CD4-positive, alpha-beta T cell (primary cell): ENCODE data around the gene PXK. TPM values are rescaled to one million over a fixed set of nuclear protein-coding genes. Genes with fewer than 3 reads are reported as not detected.

ENCODE experiments used
- ATAC-seq: fragments of 200-7000 bp; cut with Tn5 transposase; one replicate; pipeline ENCODE4 v1.10.0; 2022; ENCODE audit warnings: mild to moderate bottlenecking; ENCODE audit not compliant: poor library complexity
- CTCF ChIA-PET: fragments of 350-600 bp; sonication (Branson Sonifier 250); formaldehyde crosslinking; loops from one replicate; lab custom pipeline; 2021; ENCODE audit warnings: antibody characterized with exemption, inconsistent platforms; lab: Charles Lee
- POLR2A ChIA-PET: fragments of 350-600 bp; sonication (Branson Sonifier 250); formaldehyde crosslinking; loops from one replicate; lab custom pipeline; 2021; ENCODE audit warnings: antibody characterized with exemption, inconsistent platforms; lab: Charles Lee
- DNase-seq, 14 experiments: peaks; one replicate each; pipeline ENCODE4 v3.0.0-alpha.2; 2013 to 2020; ENCODE audit warnings: mixed read lengths in 2 of 14
- H3K27ac ChIP-seq, 2 donors: one replicate each; pipeline versions ENCODE4 v1.5.1 to v1.7.0; 2013; ENCODE audit warnings: low read length in 2 of 2, low read depth in 1 of 2, mild to moderate bottlenecking in 1 of 2
- H3K27me3 ChIP-seq, 2 experiments: 1 replicate in 1 of 2; 2 replicates in 1 of 2; pipeline versions ENCODE4 v1.6.1 to v1.7.0; 2013; ENCODE audit warnings: low read length in 2 of 2, control low read depth in 1 of 2, mild to moderate bottlenecking in 1 of 2, moderate library complexity in 1 of 2; ENCODE audit not compliant: insufficient read depth in 2 of 2, control insufficient read depth in 1 of 2
- H3K36me3 ChIP-seq: one replicate; pipeline ENCODE4 v1.6.1; 2013; ENCODE audit warnings: low read length, control low read depth; ENCODE audit not compliant: insufficient read depth
- H3K4me1 ChIP-seq: one replicate; pipeline ENCODE4 v1.6.1; 2013; ENCODE audit warnings: low read length, control low read depth; ENCODE audit not compliant: insufficient read depth
- H3K4me3 ChIP-seq: one replicate; pipeline ENCODE4 v1.5.1; 2013; ENCODE audit warnings: mild to moderate bottlenecking, low read length, moderate library complexity
- H3K9me3 ChIP-seq, 2 experiments: 1 replicate in 1 of 2; 2 replicates in 1 of 2; pipeline versions ENCODE4 v1.6.1 to v1.7.0; 2013; ENCODE audit warnings: low read length in 2 of 2, mild to moderate bottlenecking in 2 of 2, control low read depth in 1 of 2, moderate library complexity in 1 of 2; ENCODE audit not compliant: control insufficient read depth in 1 of 2, insufficient read depth in 1 of 2
- H3K27ac Mint-ChIP-seq: one replicate; pipeline ENCODE4 v1.8.0; 2020; ENCODE audit warnings: mixed read lengths
- H3K27me3 Mint-ChIP-seq: one replicate; pipeline ENCODE4 v1.8.0; 2021; ENCODE audit warnings: mixed read lengths
- H3K36me3 Mint-ChIP-seq: one replicate; pipeline ENCODE4 v1.8.0; 2021; ENCODE audit warnings: low read depth, mixed read lengths
- H3K4me1 Mint-ChIP-seq: one replicate; pipeline ENCODE4 v1.8.0; 2021; ENCODE audit warnings: low read depth, mixed read lengths
- H3K4me3 Mint-ChIP-seq: one replicate; pipeline ENCODE4 v1.8.0; 2020; ENCODE audit warnings: mild to moderate bottlenecking, mixed read lengths
- H3K9me3 Mint-ChIP-seq: one replicate; pipeline ENCODE4 v1.8.0; 2020; ENCODE audit warnings: mixed read lengths
- intact Hi-C, 2 experiments: fragments of 100-400 bp; cut with DNase I in 1 of 2; cut with micrococcal nuclease in 1 of 2; formaldehyde crosslinking; loops; one replicate each; pipeline versions ENCODE4 v1.15.1 to v1.9.0; 2023 to 2025; cut with DNase I, micrococcal nuclease
- total RNA-seq, 174 experiments: library from RNA in 2 of 174; stranded (reverse) in 2 of 174; gene quantifications; one replicate each; pipeline ENCODE4 v1.2.3 and lab custom pipeline; 2021 to 2026
- TF ChIP-seq, protein P1 (sequence below): fragments of 200-600 bp; IDR thresholded peaks from one replicate; pipeline ENCODE4 v1.8.0; 2022; ENCODE audit warnings: antibody characterized with exemption, mild to moderate bottlenecking

The PXK gene
- total RNA-seq, 2 experiments from 2014 or later, result 12.5 to 14.8 TPM

DNA sequence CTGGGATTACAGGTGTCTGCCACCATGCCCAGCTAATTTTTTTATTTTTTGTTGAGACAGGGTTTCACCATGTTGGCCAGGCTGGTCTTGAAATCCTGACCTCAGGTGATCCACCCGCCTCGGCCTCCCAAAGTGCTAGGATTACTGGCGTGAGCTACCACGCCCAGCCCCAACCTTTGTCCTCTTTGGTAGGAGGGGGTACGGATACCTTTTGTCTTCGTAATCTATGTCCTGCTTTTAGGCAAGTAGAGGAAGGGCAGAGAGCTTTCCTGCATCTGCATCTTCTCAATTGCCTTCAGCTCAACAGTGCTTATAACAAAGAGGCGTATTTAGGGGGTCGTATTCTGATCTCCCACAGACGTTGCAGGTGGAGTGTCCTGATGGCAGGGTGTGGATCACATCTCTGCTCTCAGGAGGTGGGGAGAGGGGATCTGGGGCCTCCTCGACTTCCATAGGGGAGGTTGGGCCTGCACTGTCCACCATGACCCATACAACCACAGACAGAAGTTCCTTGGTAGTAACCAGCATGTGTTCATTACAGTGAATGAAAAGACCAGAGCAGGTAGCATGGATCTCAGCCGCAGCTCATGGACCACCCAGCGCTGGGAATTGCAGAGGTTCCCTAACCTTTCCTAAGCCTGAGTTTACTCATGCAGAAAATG lies 137.8 kb downstream of the PXK start:
- ChIA-PET POLR2A (interaction anchor here (0.8 kb wide), 1 partner anchor 37 kb away, joined by 4 read pairs; the partner anchor contains the start of gene PDHB), CTCF (interaction anchor here (1.9 kb wide), 1 partner anchor 21 kb away, joined by 7 read pairs; the partner anchor contains the start of gene KCTD6)
- Mint-ChIP-seq H3K27ac (peak overlapping the region; percentile 68), H3K36me3 (no peaks in the 10 kb centered on the region), H3K4me1 (peaks cover 24% of the 10 kb centered on the region), H3K9me3 (no peaks in the 10 kb centered on the region), H3K4me3 (no peak overlapping the region), H3K27me3 (no peaks in the 10 kb centered on the region)
- ATAC-seq (no peak), DNase-seq (no peak)
- H3K27me3 ChIP-seq, result no peaks in the 10 kb centered on the region
- intact Hi-C loops, result no loop called here
- no peaks in the 10 kb centered on the region for H3K9me3 ChIP-seq
- H3K36me3 ChIP-seq, result no peaks in the 10 kb centered on the region
- H3K27ac ChIP-seq, result peak overlapping the region in 1 of 2 donors; percentile 50
- peaks cover 29% of the 10 kb centered on the region for H3K4me1 ChIP-seq
- no peak overlapping the region for H3K4me3 ChIP-seq
- TF ChIP-seq, protein P1, sequence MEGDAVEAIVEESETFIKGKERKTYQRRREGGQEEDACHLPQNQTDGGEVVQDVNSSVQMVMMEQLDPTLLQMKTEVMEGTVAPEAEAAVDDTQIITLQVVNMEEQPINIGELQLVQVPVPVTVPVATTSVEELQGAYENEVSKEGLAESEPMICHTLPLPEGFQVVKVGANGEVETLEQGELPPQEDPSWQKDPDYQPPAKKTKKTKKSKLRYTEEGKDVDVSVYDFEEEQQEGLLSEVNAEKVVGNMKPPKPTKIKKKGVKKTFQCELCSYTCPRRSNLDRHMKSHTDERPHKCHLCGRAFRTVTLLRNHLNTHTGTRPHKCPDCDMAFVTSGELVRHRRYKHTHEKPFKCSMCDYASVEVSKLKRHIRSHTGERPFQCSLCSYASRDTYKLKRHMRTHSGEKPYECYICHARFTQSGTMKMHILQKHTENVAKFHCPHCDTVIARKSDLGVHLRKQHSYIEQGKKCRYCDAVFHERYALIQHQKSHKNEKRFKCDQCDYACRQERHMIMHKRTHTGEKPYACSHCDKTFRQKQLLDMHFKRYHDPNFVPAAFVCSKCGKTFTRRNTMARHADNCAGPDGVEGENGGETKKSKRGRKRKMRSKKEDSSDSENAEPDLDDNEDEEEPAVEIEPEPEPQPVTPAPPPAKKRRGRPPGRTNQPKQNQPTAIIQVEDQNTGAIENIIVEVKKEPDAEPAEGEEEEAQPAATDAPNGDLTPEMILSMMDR, result no peak

DNA sequence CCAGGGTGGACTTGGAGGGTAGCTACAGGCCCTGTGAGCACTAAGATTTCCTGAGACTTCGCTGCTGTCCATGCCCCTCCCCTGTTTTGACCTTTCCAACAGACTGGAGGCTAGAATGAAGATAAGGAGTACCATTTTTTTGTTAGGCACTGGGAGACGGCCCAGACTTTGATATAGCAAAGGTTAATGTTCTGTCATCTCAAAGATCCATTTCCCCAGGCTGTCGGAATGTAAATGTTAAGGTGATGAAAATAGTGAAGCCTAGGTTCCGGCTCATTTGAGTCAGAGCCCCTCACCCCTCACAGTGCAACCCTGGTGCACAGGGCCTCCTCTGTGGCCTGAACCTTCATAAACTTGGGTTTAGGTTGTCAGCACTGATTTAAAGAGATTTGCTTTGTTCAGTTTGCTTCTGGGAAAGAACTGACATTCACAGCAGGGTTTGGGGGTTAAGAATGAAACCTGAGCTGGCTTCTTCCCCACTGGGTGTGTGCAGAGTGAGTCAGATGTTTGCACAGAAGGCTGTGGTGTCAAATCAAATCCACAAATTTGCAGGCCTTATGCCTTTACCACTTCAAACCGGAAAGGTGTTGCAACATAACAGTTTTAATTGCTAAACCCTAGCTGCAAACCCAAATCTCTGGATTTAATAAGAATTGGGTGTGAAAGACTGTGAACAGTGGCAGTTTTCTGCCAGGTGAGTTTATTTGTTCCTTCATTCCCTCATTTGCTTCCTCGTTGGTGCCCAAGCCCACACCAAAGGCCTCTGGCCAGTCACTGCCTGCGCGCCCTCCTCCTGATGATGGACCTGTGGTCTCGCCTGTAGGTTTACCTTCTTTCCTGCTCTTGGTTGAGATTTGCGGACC lies 138.6 kb downstream of the PXK start:
- H3K9me3 ChIP-seq, result no peaks in the 10 kb centered on the region
- TF ChIP-seq, protein P1, result no peak
- peak overlapping the region in 1 of 2 donors; percentile 50 for H3K27ac ChIP-seq
- H3K27ac Mint-ChIP-seq, result peak overlapping the region; percentile 68
- no peak overlapping the region for H3K4me3 Mint-ChIP-seq
- H3K27me3 ChIP-seq, result no peaks in the 10 kb centered on the region
- no peaks in the 10 kb centered on the region for H3K36me3 ChIP-seq
- peaks cover 24% of the 10 kb centered on the region for H3K4me1 Mint-ChIP-seq
- DNase-seq, result peak in 10 of 14 experiments; percentile 10 to 72 (median 33)
- ChIA-PET POLR2A (interaction anchor here (0.8 to 1.0 kb wide), 3 partner anchors 20 to 165 kb away, joined by 3 to 4 read pairs (median 4); partner anchors contain the start of genes HTD2, KCTD6, PDHB and RPP14), CTCF (interaction anchor here (1.3 to 1.9 kb wide), 2 partner anchors 20 to 21 kb away, joined by 5 to 7 read pairs; partner anchors contain the start of gene KCTD6)
- ATAC-seq, result peak; percentile 79
- H3K9me3 Mint-ChIP-seq, result no peaks in the 10 kb centered on the region
- intact Hi-C loops, result no loop called here
- peaks cover 29% of the 10 kb centered on the region for H3K4me1 ChIP-seq
- no peaks in the 10 kb centered on the region for H3K36me3 Mint-ChIP-seq
- no peak overlapping the region for H3K4me3 ChIP-seq
- no peaks in the 10 kb centered on the region for H3K27me3 Mint-ChIP-seq

DNA sequence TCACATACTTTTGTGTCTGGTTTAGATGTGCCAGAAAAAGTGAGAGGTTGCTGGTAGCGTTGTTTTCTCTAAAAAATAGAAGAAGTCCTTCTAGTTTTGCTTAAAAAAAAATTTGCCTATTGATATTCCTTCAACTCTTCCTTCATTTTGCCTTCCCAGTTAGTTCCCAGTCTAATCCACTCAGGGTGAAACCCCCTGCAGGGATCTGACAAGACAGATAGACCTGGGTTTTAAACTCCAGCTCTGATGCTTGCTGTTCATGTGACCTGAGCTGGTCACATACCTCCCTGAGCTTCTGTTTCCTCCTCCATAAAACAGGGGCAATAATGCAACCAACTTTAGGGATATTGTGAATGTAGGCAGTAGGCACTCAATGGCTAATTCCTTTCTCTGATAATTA lies 140.6 kb downstream of the PXK start:
- no peaks in the 10 kb centered on the region for H3K27me3 Mint-ChIP-seq
- intact Hi-C loops, result no loop called here
- Histone ChIP-seq H3K36me3 (no peaks in the 10 kb centered on the region), H3K4me1 (peaks cover 29% of the 10 kb centered on the region), H3K4me3 (no peak overlapping the region), H3K27me3 (no peaks in the 10 kb centered on the region), H3K27ac (no peak overlapping the region), H3K9me3 (no peaks in the 10 kb centered on the region)
- no peaks in the 10 kb centered on the region for H3K9me3 Mint-ChIP-seq
- ChIA-PET CTCF (no interaction called here), POLR2A (no interaction called here)
- H3K27ac Mint-ChIP-seq, result no peak overlapping the region
- DNase-seq, result no peak
- H3K4me3 Mint-ChIP-seq, result no peak overlapping the region
- no peak for ATAC-seq
- no peaks in the 10 kb centered on the region for H3K36me3 Mint-ChIP-seq
- TF ChIP-seq, protein P1, result no peak
- peaks cover 24% of the 10 kb centered on the region for H3K4me1 Mint-ChIP-seq
